CD4-positive, alpha-beta T cell treated with Interleukin-10 for 1 hour (primary cell): ENCODE measurements around the gene FLRT1.

Source experiments
- DNase-seq: peaks from one replicate; pipeline ENCODE4 v3.0.0-alpha.2; 2020

The FLRT1 gene

DNA sequence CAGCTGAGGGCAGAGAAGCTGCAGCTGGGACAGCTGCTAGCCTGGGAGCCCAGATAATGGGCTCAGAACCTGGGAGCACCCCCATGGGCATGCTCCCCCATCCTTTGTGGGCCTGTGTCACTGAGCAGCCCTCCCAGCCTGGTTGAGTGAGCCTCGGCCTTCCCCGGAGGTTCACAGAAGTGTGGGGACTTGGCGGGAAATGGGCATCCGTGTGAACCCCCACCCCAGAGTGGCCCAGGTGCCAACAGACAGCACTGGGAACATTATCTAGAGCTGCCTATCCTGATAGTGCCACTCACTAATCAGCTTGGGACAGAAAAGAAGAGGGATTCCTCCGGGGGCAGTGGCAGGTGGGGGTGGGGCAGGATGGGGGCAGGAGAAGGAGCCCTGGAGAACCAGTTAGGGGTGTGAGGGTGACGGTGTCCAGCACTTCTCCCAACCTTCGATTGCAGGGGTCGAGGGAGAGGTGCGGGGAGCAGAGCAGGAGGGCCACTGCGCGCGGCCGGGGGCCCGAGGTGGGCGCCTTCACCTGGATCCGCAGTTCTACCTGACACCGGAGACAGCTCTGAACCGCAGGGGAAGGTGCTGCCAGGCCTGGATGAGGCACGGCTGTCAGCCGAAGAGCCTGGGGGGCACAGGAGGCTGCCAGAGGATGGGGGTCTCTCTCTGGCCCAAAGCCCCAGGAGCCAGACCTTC is 33.1 kb downstream of the FLRT1 start:
- no peak for DNase-seq

DNA sequence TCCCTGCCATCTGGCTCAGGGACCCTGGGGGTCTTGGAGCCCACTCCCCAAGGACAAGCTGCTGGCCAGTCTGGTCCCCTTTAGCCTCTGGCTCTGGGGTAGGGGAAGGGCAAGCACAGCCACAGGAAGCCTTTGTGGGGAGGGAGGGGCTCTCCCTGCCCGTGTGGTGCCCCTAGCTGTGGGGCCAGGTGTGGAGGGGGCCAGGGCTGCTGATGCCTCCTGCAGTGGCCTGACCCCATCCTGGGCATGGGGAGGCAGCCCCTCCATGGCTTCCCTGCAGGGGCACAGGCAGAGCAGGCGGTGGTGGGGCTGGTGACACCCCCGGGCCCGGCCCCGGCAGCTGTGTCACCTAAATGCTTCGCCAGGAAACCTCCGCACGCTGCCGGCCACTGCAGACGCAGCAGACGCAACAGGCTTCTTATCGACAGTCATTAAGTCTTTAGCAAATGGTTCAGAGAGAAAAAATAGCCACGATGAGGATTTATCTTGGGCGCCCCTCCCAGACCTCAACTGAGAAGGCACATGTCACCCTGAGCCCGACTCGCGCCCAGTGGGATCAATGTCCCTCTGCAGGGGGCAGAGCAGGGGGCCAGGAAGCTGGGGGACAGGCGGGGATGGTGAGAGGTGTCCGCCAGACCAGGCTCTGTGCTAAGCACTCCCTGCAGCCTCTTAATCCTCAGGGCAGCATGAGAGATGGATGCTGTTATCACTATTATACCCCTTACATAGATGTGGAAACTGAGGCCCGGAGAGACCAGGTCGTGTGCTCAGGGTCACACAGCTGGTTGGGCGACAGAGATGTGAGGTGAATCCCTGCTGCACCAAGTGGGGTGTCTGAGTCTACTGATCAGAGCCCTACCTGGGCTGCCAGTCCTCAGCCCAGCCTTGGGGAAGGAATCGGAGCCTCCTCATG is 33.9 kb downstream of the FLRT1 start:
- no peak for DNase-seq

DNA sequence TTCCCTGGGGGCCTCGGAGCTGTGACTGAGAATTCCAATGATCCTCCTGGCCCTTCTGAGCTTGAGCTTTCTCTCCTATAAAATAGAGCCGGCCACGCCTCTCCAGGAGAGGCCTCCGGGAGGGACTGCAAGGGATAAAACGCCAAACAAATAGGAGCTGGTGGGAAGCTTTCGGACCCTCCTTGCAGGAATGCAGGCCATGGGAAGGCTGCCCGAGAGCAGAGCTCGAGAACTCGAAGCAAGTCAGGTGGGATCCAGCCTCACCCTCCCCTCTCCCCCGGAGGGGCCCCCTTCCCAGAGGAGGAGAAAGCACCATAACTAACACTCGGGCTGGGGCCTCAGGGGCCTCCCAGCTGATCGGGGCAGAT is 34.6 kb downstream of the FLRT1 start:
- DNase-seq, result no peak

DNA sequence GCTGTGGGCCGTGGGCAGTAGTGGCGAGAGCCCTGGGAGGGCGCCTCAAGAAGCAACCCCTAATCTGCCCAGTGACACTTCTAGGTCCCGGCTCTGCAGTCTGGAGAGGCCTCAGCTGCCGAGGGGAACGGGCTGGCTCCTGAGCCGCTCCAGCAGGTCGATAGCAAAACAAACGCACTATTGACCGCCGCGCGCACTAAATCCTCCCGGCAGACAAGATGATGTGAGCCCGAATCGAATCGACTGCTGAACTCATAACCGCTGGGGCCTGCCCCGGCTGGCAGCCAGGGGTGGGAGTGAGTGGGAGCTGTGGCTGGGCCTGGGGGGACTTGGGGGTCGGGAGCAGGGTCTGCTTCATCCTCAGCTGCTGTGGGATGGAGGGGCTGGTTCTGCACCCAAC is 36.1 kb downstream of the FLRT1 start:
- DNase-seq, result no peak

DNA sequence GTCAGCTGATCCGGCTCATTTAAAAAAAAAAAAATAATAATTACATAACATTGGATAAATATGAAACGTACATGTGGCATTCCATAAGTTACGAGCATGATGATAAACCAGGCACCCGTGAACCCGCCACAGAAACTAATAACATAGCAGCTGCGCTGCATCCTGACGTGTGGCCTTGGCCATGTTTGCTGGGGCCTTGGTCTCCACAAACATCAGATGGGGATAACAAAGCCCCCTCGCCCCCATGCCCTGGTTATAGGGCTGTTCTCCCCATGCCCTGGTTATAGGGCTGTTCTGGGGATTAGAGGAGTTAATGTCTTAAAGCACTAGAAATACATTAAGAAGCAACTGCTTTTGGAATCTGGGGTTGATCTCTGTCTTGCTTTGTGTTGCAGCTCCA is 36.7 kb downstream of the FLRT1 start:
- DNase-seq, result no peak

DNA sequence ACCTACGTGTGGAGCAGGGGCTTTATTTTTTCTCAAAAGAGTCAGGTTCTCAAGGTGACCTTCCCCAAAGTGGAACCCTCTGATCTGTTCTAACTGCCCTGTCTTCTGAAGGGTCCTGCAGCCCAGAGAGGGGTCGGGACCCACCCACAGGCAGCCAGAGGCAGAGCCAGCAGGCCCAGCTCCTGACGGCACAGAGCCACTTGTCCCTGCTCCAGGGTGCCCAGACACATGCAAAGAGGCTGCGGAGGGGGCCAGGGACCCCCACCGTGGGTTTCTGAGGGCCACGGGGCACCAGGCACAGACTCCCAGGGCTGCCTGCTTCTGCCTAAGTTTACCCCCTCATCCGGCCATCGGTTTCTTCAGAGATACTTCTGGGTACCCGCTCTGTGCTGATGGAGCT is 37.1 kb downstream of the FLRT1 start:
- DNase-seq, result no peak

DNA sequence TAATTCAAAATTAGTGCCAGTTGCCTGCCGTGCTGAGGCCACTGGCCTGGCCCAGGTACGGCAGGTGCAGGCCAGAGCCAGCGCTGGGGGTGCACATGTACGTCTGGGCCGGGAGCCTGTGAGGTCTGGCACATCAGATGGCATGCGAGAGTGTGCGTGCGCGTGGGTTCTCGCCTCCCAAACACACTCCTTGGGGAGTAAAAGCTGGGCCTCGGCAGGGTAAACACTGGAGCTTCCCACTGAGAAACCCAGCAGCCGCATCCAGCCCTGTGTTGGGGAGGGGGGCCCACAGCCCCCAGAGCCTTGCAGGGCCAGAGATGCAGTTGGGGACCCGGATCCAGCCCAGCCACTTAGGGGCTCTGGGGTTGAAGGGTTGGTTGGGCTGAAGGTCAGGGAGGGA is 37.8 kb downstream of the FLRT1 start:
- DNase-seq, result no peak

DNA sequence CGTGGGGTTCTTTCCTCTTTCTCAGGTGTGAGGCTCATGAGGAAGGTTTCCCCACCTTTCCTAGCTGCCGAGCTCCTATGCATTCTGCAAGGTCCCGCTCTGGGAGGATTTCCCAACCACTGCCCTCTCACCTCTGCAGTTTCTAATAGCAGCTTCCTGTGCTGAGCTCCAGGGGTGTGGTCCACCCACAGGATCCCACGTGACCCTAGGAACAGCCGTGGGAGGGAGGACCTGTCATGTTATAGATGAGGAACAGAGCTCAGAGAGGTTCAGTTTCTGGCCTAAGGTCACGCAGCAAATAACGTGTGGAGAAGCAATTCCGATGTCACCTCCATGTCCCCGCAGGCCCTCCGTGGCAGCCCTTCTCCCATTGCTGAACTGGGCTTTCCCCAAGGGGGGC is 38.5 kb downstream of the FLRT1 start:
- DNase-seq, result peak; percentile 17

DNA sequence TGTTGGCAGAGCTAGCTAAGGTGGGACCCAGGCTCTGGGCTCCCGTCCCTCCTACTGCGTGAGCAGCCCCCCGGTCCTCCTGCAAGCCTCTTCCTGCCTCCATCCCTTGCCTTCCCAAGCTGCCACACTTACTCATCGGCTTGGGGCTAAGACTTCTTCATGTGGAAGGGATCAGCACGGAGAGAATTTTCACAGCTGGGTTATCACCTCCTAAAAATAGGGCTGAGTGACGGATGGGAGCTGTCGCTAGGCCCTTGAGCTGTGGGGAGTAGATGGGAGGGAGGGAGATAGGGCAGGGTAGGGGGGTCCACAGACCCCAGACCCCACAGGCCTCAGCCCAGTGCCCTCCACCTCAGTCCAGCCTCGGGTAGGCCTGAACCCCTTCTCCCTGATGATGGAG is 41.0 kb downstream of the FLRT1 start:
- no peak for DNase-seq

DNA sequence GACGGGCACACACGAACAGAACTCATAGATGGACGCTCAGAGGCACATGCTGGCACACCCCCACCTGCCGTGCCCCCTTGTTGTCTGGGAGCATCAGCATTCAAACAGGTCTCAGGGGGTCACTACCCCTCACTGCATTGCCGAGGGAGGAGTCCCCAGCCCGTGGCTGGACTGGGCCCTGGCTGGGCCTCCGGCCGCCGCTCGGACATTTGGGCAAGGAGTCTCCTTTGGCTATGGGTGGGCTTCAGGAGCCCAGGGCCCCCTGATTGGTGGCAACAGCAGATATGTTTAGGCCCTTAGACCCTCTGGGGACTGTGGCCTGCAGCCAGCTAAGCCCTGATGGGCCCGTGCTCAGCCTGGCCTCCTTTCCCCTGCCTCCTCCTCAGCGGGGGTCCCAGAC is 41.9 kb downstream of the FLRT1 start:
- DNase-seq, result no peak

DNA sequence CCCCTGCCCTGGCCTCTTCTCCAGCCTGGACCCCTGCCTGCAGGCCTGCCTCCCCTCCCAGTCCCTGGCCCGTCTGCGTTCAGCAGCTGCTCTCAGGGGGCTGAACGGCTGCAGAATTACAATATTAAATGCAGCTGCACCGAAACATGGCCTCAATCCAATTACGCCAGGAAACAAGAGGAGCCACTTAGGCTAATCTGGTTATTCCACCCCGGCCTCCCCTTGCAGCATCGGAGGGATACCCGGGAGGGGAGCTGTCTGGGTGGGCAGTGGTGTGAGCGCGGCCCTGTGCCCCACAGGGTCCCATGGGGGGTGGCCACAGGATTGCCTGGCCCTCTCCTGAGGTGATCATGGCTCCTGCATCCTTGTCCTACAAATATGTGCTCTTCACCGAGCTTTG is 42.6 kb downstream of the FLRT1 start:
- no peak for DNase-seq

DNA sequence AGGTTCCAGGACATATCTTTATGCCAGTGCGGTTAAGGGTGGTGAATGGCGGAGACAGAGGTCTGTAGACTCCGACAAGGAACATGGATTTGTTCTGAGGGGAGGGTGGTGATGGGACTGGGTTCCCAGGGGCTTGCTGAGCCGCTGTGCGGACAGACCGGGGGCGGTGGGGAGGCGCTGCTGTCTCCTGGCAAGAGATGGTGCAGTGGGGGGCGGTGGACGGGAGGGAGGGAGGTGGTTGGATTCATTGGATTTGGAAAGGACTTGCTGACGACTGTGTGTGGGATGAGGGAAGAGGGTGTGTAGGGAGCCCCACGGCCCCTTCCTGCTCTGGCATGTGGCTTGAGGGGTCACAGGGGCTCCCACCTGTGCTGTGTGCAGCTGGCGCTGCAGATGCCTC is 43.2 kb downstream of the FLRT1 start:
- no peak for DNase-seq

DNA sequence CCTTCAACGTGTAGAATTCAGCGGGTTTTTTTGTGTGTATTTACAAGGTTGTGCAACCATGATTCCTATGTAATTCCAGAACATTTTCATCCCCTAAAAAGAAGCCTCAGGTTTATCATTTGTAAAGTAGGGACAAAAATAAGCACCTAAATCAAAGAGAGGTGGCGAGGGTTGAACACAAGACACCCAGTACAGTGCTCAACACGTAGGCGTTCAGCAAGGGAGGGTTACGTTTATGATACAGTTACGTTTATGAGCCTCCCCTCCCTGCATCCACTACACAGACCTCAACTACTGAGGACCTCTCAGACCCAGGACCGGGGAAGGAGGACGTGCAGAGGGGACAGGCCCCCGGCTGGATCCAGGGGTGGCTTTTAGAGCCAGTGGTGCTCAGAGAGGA is 44.7 kb downstream of the FLRT1 start:
- DNase-seq, result no peak

DNA sequence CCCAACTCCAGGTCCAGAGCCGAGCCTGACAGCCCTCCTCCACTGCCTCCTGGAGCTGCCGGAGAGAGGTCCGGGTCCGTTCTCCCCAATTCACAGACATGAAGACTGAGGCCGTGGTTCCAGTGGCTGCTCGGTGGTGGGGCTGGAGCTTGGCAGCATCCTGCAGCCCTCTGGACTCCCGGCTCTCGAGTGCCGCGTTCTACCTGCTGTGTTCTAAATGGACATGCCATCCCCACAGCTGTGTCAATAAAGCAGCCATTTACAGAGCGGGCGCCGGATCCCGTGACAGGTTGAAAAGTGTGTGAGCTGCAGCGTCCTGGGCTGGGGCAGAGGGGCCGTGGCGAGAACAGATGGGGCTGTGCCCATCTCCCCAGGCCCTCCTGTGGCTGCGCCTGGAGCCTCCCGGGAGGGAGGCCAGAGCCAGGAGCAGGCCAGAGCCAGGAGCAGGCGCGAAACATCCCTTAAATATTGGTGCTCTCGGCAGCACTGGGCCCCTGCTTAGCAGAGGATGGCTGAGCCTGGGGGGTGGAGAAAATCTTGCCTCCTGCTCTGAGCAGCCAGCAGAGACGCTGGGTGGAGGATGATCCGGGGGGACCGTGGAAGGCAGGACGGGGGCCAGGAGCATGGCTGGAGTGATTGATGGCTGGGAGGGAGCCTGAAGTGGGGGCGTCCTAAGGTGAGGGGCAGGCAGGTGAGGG is 46.2 kb downstream of the FLRT1 start:
- DNase-seq, result no peak

DNA sequence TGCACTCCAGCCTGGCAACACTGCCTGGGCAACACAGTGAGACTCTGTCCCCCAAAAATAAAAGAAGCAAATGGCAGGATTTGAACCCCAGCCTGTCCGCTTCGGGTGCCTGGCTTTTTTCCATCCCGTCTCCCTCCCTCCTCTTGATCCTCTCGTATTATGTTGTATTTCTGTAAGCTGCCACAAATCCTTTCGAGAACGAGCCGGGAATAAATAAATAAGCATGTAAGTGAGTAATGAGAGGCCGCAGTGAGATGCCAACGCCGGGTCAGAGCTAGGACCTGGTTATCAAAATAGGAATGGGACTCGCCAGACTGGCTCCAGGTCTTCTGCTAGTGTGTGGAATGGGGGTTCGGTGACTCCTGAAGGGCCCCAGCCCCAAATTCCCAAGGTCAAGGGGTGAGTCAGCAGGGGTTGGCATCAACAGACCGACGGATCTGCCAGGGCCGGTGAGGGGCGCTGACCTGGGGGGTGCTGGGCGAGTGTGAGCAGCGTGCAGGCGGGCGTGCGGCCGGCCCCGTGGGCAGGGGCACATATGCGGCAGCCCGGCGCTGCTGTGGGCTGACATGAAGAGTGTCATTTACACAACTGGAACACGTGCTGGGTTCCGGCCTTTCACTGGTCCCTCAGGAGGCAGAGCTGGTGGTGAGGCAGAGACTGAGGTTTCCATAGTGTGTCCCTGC is 47.8 kb downstream of the FLRT1 start:
- DNase-seq, result no peak

DNA sequence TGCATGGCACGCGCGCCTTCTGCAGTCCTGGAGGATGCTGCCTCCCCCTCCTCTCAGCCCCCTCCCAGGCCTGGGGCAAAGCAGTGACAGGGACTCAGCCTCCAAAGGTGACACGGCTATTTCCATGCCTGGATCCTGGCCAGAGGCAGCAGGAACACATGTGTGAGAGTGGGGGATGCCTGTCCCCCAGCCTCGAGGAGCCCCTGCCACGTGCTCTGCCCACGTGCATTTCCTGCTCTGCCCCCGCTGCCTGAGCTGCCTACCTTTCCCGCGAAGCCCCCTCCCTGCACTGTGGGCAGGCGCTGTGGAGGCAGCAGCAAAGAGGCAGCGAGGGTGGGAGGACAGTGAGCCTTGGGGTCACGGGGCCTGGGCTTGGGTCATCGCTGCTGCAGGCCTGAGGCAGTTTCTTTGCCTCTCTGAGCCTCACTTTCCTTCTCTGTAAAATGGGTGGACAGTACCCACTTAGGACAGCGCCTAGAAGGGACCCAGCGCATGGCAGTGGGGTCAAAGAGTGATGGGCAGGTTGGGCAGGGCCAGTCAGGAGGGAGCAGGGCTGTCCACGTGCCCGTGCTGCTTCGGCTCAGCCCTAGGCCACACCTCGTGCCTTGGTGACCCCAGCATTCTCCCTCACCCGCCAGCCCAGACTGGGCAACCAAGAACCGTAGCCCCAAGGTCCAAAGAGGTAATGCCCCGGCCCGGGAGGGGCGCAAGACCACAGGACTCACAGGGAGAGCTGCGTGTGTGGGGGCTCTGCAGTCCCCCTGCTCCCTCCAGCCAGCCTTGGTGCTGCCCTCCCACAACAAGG is 48.6 kb downstream of the FLRT1 start:
- DNase-seq, result no peak

DNA sequence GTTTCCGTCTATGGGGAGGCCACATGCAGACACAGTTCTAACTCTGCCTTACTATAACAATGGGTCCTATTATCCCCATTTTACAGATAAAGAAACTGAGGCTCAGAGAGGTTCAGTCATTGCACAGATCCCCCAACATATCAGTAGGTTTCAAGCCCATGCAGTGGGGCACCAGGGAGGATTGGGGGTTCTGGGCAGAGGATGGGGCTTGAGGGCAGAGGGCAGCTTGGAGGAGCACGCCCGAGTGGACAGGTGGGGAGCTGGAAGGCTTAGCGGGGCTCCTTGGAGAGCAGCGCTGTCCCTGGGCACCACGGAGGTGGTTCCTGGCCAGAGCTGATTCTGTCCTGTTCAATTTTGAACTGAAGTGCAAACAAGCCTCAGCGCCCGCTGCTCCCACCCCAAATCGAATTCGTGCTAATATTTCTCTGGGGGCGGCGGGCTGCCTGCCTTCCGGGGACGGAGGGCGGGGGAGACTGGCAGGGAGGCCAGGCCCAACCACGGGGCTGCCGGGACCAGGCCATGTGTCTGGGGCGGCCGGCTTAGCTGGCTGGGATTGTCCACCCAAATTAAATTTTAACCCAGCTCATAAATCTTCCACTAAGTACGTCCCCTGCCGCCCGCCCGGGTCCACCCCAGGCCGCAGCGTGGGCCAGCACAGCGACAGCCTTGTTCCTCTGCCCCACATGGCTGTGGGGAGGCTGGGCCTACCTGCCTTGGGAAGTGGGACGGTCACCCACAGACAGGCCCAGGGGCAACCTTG is 49.4 kb downstream of the FLRT1 start:
- no peak for DNase-seq
